ENCODE measurements around the gene ATP6V1G1. TPM values are rescaled to one million over a fixed set of nuclear protein-coding genes. Genes with fewer than 3 reads are reported as not detected.

Gene ATP6V1G1
- total RNA-seq, 4 donors from 2014 or later: 91.2 to 137 (median 120) TPM

- WGBS, 2 donors (ENCODE audit: low coverage in 1 of 2): 85 to 90% methylated on average over 2 to 4 of the region's 7 CpGs
- Histone ChIP-seq H3K4me3 (no peak overlapping the region), H3K27ac (no peak overlapping the region), H3K36me3 (peaks cover 4 to 100% of the 10 kb centered on the region in 2 donors), H3K9me3 (no peaks in the 10 kb centered on the region), H3K27me3 (no peaks in the 10 kb centered on the region), H3K4me1 (no peaks in the 10 kb centered on the region)
- no peak for ATAC-seq
- TF ChIP-seq POLR2A (IDR thresholded peaks at IDR 0.05) (no peak), POLR2AphosphoS5 (IDR thresholded peaks at IDR 0.05) (no peak), CTCF (IDR thresholded peaks at IDR 0.05) (no peak), EP300 (IDR thresholded peaks at IDR 0.05) (no peak)
These were observed 42.1 kb downstream of the ATP6V1G1 start for GRCh38 chr9:114629563-114630090.

- no peak for TF ChIP-seq CTCF (IDR thresholded peaks at IDR 0.05)
- no peak for TF ChIP-seq POLR2AphosphoS5 (IDR thresholded peaks at IDR 0.05)
- no peak for TF ChIP-seq POLR2A (IDR thresholded peaks at IDR 0.05)
- TF ChIP-seq EP300 (IDR thresholded peaks at IDR 0.05): no peak
- Histone ChIP-seq H3K27ac (no peak overlapping the region), H3K9me3 (no peaks in the 10 kb centered on the region), H3K4me1 (no peaks in the 10 kb centered on the region), H3K36me3 (peaks cover 4 to 100% of the 10 kb centered on the region in 2 donors), H3K27me3 (no peaks in the 10 kb centered on the region), H3K4me3 (no peak overlapping the region)
- WGBS, 2 donors (ENCODE audit: low coverage in 1 of 2): 0 to 60% methylated on average over 1 to 2 of the region's 2 CpGs
- ATAC-seq: no peak
These were observed 43.6 kb downstream of the ATP6V1G1 start for GRCh38 chr9:114631166-114631565.

DNA sequence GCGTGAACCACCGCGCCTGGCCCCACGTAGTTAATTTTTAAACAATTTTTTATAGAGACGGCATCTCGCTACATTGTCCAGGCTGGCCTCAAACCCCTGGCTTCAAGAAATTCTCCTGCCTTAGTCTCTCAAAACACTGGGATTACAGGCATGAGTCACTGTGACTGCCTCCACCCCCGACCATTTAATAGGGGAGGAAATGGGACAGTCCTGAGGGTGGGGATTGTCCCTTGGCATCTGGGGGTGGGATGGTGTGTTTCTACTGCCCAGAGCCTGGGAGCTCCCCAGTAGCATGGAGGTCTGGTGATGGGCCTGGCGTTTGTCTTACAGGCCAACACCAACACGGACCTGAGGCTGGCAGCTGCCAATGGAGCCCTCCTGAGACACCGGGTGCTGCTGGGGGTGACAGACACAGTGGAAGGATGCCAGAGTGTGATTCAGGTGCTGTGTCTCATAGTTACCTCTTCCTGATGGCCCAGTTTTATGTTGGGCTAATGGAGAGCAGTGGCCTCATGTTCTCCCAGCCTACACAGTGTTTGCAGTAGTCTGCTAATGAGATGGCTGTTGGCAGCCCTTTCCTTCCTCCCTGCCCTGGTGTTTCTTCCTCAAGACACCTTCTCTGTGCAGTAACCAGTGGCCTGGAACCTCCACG, 46.0 kb downstream of the ATP6V1G1 start:
- 84% methylated on average over 7 of the region's 11 CpGs; no CpG with 5 or more reads in 1 of the 2 donors for WGBS, 2 donors (ENCODE audit: low coverage in 1 of 2)
- Histone ChIP-seq H3K27me3 (no peaks in the 10 kb centered on the region), H3K27ac (no peak overlapping the region), H3K4me1 (no peaks in the 10 kb centered on the region), H3K36me3 (peaks cover 4 to 100% of the 10 kb centered on the region in 2 donors), H3K9me3 (no peaks in the 10 kb centered on the region), H3K4me3 (no peak overlapping the region)
- TF ChIP-seq CTCF (IDR thresholded peaks at IDR 0.05) (no peak), POLR2AphosphoS5 (IDR thresholded peaks at IDR 0.05) (no peak), POLR2A (IDR thresholded peaks at IDR 0.05) (no peak)
- no peak for ATAC-seq

DNA sequence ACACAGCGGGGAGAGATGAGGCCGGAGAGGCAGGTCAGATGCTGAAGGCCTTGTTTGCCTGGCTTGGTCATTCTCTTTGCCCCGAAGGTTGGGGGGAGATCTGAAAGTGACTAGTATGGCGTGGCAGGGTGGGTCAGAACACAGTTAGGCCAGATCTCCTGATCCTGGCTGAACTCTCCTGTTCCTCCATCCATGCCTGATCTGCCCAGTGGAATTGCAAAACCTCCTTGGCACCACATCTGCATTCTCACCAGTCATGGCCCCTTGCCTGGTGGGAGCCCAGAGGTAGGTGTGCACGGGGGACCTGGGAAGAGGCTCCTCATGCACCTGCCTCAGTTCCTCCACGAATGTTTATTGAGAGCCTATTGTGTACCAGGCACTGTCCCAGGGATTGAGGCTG, 46.8 kb downstream of the ATP6V1G1 start:
- Histone ChIP-seq H3K27me3 (no peaks in the 10 kb centered on the region), H3K9me3 (no peaks in the 10 kb centered on the region), H3K27ac (no peak overlapping the region), H3K4me1 (no peaks in the 10 kb centered on the region), H3K4me3 (no peak overlapping the region), H3K36me3 (peaks cover 4 to 100% of the 10 kb centered on the region in 2 donors)
- no peak for ATAC-seq
- no peak for TF ChIP-seq POLR2AphosphoS5 (IDR thresholded peaks at IDR 0.05)
- TF ChIP-seq POLR2A (IDR thresholded peaks at IDR 0.05): no peak
- TF ChIP-seq EP300 (IDR thresholded peaks at IDR 0.05): no peak
- TF ChIP-seq CTCF (IDR thresholded peaks at IDR 0.05): no peak
- no CpG with 5 or more reads among the region's 6 CpGs for WGBS, 2 donors (ENCODE audit: low coverage in 1 of 2)

- 92 to 100% methylated on average over 2 to 3 of the region's 8 CpGs for WGBS, 2 donors (ENCODE audit: low coverage in 1 of 2)
- Histone ChIP-seq H3K9me3 (no peaks in the 10 kb centered on the region), H3K4me1 (no peaks in the 10 kb centered on the region), H3K27me3 (no peaks in the 10 kb centered on the region), H3K36me3 (peaks cover 0 to 100% of the 10 kb centered on the region in 2 donors), H3K4me3 (no peak overlapping the region), H3K27ac (no peak overlapping the region)
- ATAC-seq: no peak
- TF ChIP-seq POLR2AphosphoS5 (IDR thresholded peaks at IDR 0.05) (no peak), EP300 (IDR thresholded peaks at IDR 0.05) (no peak), POLR2A (IDR thresholded peaks at IDR 0.05) (no peak), CTCF (IDR thresholded peaks at IDR 0.05) (no peak)
These were observed 50.8 kb downstream of the ATP6V1G1 start for GRCh38 chr9:114638404-114638803.

All from gastroesophageal sphincter (tissue), 4 donors.